ENCODE results near the gene ZNF747.
"Not testable (repeated sequence)": the region's sequence is repeated elsewhere in the genome, so short reads cannot be mapped to it uniquely, and the experiment has no call there.

Gene ZNF747

DNA sequence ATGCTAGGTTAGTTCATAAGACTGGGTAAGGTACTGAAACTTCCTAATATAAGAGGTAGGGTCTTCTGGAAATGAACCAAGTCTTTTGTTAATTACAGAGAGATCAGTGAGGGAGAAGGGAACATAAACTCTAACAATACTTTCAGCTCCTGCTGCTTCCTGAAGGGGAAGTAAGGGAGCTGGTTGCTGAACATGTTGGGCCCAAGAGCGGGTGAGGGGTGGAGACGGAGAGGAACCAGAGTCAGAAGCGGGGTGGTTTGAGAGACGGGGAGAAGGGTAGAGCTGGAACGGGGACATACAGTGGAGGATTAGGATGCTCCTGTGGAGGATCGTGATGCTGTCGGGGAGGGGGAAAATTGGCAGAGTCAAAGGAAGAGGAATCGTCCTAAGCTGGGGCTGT lies 11.5 kb upstream of the ZNF747 start:
- DNase-seq (ENCODE audit: low read depth, low spot score): no peak
- TF ChIP-seq, protein P1, sequence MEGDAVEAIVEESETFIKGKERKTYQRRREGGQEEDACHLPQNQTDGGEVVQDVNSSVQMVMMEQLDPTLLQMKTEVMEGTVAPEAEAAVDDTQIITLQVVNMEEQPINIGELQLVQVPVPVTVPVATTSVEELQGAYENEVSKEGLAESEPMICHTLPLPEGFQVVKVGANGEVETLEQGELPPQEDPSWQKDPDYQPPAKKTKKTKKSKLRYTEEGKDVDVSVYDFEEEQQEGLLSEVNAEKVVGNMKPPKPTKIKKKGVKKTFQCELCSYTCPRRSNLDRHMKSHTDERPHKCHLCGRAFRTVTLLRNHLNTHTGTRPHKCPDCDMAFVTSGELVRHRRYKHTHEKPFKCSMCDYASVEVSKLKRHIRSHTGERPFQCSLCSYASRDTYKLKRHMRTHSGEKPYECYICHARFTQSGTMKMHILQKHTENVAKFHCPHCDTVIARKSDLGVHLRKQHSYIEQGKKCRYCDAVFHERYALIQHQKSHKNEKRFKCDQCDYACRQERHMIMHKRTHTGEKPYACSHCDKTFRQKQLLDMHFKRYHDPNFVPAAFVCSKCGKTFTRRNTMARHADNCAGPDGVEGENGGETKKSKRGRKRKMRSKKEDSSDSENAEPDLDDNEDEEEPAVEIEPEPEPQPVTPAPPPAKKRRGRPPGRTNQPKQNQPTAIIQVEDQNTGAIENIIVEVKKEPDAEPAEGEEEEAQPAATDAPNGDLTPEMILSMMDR (IDR thresholded peaks at IDR 0.05; ENCODE audit: insufficient read depth, low read length, missing control alignments): no peak
- CTCF ChIA-PET: interaction anchor here (1.6 to 1.7 kb wide), 2 partner anchors 9 to 11 kb away, joined by 4 to 6 read pairs; partner anchors contain the start of gene ZNF747
- no peak overlapping the region for H3K4me3 ChIP-seq (ENCODE audit: low read depth, low read length)
- POLR2A ChIA-PET: no interaction called here

DNA sequence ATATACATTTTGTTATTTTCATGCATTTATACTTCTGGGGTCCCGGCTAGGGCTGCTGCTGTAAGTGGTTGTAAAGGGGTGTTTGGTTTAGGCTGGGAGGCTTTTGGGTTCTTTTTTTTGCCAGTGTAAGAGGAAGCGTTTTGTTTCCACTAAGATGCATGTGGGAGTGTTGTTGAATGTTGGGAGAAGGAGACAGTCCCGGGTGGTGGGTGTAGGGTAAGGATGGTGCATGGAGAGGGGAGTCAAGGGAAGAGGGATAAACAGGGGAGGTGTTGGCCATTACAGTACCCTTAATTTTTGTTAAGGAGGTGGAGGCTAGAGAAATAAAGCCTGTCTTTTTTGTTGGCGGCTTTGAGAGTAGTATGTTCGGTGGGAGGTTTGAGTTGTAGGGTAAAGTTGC lies 8.4 kb upstream of the ZNF747 start:
- POLR2A ChIA-PET: no interaction called here
- DNase-seq (ENCODE audit: low read depth, low spot score): no peak
- H3K4me3 ChIP-seq (ENCODE audit: low read depth, low read length): no peak overlapping the region
- CTCF ChIA-PET: interaction anchor here (1.8 kb wide), 1 partner anchor 7 kb away, joined by 8 read pairs; no protein-coding TSS in a partner anchor
- TF ChIP-seq, protein P1 (IDR thresholded peaks at IDR 0.05; ENCODE audit: insufficient read depth, low read length, missing control alignments): no peak

DNA sequence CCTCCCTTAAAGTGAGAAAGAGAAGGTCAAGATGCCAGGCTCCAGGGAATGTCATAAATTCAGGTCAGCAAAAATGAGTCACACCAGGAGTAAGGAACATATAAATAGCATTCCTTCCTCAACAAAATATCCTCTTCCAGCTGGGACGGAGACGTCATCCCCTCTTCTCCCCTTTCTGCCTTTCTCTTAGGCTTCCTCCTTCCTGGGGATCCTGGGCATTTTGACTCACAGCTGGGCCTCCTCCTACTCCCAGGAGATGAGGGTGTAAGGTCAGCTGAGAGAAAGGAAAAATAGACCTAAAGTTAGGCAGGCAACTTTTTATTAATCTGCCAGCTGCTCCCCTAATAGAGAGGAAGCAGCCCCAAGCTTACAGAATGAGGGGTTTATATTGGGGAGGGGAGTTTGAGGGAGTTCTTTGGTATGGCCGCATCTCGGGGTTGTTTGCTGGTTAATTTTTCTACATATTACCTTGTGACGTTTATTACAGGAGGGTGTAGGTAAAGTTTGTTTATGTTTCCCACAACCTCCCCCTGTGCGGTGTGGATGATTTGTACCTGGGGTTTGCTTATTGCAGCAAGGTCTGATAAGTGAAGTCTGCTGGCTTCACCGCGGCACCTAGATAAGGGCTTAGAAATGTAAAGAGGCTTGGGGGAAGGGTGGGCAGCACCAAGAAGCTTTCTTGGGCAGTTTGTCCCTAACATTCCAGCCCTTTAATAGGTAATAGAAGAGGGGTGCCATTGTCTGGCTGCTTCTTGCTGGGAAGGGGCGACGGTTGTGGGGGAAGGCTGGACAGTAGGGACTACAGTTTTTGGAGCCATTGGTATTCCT lies 7.1 kb upstream of the ZNF747 start:
- DNase-seq (ENCODE audit: low read depth, low spot score): no peak
- POLR2A ChIA-PET: interaction anchor here (0.6 kb wide), 1 partner anchor 12 kb away, joined by 3 read pairs; no protein-coding TSS in a partner anchor
- TF ChIP-seq, protein P1 (IDR thresholded peaks at IDR 0.05; ENCODE audit: insufficient read depth, low read length, missing control alignments): no peak
- CTCF ChIA-PET: interaction anchor here (0.8 to 1.8 kb wide), 4 partner anchors 15 to 94 kb away, joined by 3 to 7 read pairs (median 4); no protein-coding TSS in a partner anchor
- no peak overlapping the region for H3K4me3 ChIP-seq (ENCODE audit: low read depth, low read length)

DNA sequence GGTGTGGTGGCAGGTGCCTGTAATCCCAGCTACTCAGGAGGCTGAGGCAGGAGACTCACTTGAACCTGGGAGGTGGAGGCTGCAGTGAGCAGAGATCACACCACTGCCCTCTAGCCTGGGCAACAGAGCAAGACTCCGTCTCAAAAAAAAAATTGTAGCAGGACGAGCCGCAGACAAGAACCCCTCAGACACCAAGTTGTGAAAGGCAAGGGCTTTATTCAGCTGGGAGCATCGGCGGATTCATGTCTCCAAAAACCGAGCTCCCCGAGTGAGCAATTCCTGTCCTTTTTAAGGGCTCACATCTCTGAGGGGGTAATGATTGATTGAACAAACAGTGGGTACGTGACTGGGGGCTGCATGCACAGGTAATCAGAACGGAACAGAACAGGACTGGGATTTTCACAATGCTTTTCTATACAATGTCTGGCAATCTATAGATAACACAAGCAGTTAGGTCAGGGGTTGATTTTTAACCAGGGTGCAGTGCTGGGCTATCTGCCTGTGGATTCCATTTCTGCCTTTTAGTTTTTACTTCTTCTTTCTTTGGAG lies 6.3 kb upstream of the ZNF747 start:
- not testable (repeated sequence) for DNase-seq (ENCODE audit: low read depth, low spot score); H3K4me3 ChIP-seq (ENCODE audit: low read depth, low read length)
- ChIA-PET POLR2A (interaction anchor here (0.6 kb wide), 1 partner anchor 12 kb away, joined by 3 read pairs; no protein-coding TSS in a partner anchor), CTCF (interaction anchor here (1.1 to 1.8 kb wide), 6 partner anchors 9 to 131 kb away, joined by 3 to 7 read pairs (median 4); no protein-coding TSS in a partner anchor)

DNA sequence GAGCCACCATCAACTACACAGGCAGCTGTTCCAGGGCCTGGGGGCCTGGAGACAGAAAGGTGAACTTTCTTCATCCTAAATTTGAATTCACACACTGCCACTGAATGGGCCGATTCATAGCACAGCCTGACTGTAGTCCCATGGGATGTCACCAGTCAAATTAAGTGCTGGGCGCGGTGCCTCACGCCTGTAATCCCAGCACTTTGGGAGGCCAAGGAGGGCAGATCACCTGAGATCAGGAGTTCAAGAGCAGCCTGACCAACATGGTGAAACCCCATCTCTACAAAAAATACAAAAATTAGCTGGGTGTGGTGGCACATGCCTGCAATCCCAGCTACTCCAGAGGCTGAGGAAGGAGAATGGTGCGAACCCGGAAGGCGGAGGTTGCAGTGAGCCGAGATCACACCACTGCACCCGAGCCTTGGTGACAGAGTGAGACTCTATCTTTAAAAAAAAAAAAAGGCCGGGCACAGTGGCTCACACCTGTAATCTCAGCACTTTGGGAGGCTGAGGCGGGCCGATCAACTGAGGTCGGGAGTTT lies 5.4 kb upstream of the ZNF747 start:
- CTCF ChIA-PET: interaction anchor here (1.1 to 1.8 kb wide), 5 partner anchors 10 to 130 kb away, joined by 3 to 5 read pairs (median 3); no protein-coding TSS in a partner anchor
- H3K4me3 ChIP-seq (ENCODE audit: low read depth, low read length); DNase-seq (ENCODE audit: low read depth, low spot score); POLR2A ChIA-PET: not testable (repeated sequence)

DNA sequence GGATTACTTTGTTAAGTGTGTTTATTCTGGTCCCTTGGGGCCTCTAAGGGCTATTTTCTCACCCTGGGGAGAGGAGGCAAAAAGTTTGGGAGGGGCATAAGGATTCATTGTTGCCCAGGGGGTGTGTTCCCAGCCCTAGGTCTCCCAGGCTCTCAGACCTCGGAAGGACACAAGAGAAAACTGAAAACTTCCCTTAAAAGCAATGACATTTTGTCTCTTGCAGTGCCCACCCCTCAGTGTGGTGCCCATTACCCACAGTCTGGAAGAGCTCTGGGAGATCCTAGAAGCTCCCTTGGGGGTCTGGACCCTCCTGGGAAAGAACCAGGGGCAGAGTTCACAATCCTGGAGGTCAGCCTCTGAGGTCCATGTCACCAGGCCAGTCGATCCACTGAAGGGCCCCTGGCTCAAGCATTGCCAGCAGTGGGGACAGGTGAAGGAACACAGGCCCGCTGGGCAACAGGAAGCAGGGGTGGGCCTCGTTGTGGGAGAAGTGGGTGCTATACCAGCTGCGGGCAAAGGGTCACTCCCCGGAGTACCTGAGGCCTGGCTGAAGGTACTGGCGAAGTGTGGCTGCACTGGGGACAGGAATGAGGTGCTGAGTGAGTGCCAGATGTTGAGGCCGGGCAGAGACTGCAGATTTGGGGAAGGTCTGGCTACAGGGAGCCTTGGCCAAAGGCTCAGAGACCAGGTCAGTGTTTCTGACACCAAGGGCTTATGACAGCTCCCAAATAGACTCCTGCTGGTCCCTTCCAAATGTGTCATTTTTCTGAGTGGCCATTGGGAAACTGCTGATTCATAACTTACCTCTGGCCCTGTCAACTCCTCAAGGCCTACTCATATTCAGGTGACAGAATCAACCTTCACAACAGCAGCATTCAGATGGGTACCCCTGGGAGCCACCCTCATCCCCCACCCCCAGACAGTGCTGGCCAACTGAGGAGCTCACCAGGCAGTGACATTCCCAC lies 4.6 kb upstream of the ZNF747 start:
- DNase-seq (ENCODE audit: low read depth, low spot score): no peak
- TF ChIP-seq, protein P1 (IDR thresholded peaks at IDR 0.05; ENCODE audit: insufficient read depth, low read length, missing control alignments): no peak
- no peak overlapping the region for H3K4me3 ChIP-seq (ENCODE audit: low read depth, low read length)
- POLR2A ChIA-PET: interaction anchor here (0.5 kb wide), 1 partner anchor 20 kb away, joined by 3 read pairs; no protein-coding TSS in a partner anchor
- CTCF ChIA-PET: interaction anchor here (1.5 to 1.8 kb wide), 2 partner anchors 10 to 96 kb away, joined by 3 to 5 read pairs; no protein-coding TSS in a partner anchor

DNA sequence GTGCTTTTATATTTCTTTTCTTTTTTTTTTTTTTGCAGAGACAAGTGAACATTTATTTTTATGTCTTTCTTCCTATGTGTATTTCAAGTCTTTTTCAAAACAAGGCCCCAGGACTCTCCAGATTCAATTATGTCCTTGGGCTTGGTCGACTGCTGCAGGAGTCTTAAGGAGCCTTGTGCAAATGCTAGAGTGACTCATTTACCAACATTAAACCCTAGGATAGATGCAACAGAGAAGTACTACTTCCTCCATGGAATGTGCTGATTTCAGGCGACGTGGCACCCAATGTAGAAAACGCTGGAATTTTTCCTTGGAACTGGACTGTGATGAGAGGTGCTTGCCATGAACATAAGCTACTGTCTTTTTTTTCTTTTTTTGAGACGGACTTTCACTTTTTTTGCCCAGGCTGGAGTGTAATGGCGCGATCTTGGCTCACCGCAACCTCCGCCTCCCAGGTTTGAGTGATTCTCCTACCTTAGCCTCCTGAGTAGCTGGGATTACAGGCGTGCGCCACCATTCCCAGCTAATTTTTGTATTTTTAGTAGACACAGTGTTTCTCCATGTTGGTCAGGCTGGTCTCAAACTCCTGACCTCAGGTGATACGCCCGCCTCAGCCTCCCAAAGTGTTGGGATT lies 1.9 kb upstream of the ZNF747 start:
- CTCF ChIA-PET: interaction anchor here (1.1 to 2.9 kb wide), 24 partner anchors 8 to 161 kb away, joined by 3 to 27 read pairs (median 7); partner anchors contain the start of genes DCTPP1, ZNF764, ZNF768 and ZNF785
- POLR2A ChIA-PET; DNase-seq (ENCODE audit: low read depth, low spot score); H3K4me3 ChIP-seq (ENCODE audit: low read depth, low read length): not testable (repeated sequence)
